CD4-positive, alpha-beta T cell treated with Interleukin-17A for 1 hour (primary cell): Measurements from ENCODE around the gene AFAP1L2.

Experiments used
- DNase-seq: peaks from one replicate; pipeline ENCODE4 v3.0.0-alpha.2; 2020

AFAP1L2 gene

DNA sequence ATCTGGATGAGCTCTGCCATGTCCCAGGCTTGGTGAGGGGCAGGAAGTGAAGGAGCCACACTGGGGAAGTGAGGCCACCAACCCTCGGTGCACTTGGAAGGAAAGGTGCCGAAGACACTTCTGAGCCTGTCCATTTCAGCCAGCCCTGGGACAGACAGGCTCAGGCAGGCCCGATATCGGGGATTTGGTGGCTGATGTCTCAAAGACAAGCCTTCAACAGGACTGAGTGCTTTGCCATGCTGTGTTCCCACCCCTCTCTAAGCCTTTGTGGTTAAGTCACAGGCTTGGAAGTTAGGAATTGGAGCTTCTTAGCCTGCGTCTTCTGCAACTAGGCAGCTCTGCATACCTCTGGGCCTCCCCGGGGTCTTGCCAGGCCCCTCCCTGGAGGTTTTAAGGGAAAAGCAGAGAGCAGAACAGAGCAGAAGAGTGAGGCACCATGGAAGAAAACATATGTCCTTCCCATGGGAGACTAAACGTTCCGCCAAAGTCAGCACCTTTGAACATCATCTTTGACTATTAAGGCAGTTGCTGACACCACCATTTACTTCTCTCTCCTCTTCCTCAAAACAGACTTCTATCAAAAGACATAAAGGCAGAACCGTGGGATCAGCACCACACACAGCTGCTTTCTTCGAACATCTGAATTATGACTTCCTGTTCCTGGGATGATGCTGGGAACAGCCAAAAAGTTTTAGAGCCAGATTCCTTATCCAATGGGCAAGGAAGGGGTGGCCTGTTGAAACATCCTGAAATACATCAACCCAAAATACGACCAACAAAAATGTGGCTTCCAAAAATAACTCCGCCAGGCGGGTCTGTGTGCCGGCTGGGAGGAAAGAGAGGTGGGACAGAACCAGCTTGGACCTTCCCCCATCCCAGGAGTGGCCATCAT, 71.8 kb downstream of the AFAP1L2 start:
- DNase-seq, result no peak

DNA sequence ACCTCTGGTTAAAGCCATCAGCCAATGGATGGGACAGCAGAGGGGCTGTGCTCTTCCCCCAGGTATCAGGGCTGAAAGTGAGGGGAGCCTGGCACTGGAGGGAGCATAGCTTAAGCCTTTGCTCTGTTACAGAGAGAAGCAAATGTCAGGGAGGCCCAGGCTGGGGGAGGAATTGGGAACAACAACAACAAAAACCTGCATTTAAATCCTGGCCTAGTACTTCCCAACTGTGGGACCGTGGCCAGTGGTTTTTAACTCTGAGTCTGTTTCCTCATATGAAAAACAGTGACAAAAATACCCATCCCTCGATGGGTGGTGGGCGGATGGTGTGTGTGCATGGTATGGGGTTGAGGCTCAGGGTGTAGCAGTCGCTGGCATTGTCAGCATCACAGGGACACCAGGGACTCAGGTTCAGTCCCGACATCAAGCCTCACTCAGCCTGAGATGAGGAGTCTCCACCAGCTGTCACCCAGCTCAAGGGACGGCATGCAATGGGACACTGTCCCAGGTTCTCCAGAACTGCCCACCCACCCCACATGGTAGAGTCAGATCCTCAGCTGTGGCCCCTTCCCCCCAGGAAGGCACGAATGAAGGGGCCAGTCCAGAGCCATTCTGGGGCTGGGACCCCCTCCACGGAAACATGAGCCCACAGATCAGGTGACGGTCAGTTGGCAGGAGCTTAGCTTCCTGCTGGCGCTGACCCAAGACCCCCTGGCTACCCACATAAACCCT, 74.5 kb downstream of the AFAP1L2 start:
- DNase-seq, result no peak

DNA sequence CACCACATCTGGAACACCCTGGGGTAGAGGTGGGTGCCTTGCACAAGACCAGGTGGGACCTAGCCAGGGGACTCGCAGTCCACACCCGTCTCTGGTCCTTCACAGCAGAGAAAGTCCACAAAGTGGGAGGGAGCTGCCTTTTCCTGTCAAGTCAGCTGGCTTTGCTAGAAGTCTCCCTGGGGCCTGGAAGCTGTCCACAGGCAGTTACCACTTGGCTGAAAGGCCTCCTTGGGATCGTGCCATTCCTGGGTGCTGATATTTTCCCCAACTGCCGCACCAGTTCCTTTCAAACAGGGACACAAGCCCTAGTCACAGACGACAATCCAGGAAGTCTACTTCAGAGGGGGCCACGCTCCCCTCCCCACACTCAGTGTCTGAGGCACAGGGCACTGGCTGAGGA, 75.4 kb downstream of the AFAP1L2 start:
- DNase-seq, result no peak

DNA sequence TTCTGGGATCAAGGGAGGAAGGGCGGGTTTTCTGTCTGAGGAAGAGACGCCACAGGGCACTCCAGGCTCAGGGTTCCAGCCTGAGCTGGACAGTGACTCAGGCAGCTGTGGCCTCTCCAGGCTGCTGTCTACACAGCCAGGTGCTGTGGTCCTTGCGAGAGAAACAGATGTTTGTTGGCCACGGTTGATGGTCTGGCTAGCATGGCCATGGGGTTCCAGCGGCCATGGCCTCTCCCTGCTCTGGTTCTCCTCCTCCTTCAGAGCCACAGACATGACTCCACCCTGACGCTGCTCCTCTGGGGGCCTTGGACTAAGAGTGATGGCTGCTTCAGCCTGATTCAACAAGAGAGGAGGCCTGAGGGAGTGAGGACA, 75.9 kb downstream of the AFAP1L2 start:
- DNase-seq, result no peak

DNA sequence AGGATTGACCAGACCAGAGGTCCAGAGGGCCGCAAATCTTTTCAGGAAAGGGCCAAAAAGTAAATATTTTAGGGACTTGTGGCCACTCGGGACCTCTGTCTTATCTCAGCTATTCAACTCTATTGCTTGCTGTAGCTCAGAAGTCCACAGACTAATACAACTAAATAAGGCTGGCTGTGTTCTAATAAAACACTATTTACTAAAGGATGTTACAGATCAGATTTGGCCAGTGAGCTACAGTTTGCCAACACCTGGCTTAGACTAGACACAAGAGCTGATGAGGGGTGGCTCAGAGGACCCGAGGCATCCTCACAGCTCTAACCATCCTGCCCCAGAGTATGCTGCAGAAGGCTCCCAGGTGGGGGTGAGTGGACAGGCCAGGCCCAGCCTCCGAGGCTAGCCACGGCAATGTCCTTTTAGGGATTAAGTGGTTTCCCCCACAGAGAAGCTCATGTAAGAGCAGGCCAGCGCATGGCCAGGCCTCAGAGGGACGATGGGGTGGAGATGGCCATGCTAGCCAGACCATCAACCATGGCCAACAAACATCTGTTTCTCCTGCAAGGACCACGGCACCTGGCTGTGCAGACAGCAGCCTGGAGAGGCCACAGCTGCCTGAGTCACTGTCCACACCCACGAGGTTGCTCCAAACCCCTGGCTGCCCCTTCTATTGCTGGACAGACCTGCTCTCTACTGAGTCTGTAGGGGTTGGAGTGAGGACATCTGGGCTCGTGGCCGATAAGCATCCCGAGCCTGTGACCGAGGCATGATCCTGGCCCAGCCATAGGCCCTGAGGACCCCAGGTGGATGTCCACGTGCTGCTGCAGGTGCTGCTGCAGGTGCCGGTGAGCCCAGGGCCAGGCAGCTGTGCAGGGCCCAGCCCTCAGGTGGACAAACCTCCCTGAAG, 76.5 kb downstream of the AFAP1L2 start:
- no peak for DNase-seq

DNA sequence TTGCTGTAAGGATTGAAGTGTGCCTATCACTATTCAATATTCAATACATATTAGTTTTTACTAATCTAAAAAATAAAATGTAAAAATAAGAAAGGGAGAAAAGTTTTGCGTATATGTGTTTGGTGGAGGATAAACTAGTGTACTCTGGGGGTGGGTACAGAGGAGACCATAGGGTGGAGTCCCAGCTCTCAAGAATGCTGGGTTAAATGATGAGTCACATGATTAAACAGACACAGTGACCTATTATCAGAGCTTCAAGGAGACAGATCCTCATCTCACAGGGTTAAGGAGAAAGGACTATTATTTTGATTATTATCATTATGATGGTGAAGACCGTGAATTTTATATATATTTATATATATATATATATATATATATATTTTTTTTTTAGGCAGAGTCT, 77.5 kb downstream of the AFAP1L2 start:
- DNase-seq, result no peak

DNA sequence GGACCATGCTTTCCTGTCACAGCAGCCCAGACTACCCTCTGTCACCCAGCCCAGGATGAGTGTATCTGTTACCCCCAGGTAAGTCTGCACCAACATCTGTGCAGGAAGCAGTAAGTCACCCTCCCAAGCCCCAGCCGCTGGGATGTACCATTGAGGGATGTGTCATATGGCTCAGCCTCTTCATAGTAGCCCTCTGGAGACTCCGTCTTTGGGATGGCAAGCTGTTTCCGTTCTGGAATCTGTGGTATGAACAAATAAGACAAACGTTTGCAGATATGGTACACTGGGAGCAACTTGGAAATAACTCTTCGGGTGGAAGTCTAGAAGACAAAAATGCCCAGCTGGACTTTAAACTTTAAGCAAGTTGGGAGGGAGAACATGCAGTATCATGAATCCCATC, 81.3 kb downstream of the AFAP1L2 start:
- no peak for DNase-seq

DNA sequence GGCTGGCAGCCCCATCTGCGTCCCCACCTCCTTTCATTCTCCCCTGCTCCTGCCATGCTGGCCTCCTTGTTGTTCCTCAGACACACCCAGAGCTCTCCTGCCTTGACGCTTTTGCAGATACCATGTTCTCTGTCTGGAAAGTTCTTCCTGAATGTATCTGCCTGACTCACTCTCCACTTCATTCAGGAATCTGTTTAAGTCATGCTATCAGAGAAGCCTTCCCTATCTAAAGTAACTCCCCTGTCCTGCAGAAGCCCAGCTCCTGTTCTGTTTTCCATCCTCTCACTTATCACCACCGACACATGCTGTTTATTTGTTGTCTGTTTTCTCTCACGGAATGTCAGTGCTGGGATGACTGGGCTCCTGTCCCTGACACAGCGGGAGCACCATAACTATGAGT, 82.0 kb downstream of the AFAP1L2 start:
- DNase-seq, result no peak

DNA sequence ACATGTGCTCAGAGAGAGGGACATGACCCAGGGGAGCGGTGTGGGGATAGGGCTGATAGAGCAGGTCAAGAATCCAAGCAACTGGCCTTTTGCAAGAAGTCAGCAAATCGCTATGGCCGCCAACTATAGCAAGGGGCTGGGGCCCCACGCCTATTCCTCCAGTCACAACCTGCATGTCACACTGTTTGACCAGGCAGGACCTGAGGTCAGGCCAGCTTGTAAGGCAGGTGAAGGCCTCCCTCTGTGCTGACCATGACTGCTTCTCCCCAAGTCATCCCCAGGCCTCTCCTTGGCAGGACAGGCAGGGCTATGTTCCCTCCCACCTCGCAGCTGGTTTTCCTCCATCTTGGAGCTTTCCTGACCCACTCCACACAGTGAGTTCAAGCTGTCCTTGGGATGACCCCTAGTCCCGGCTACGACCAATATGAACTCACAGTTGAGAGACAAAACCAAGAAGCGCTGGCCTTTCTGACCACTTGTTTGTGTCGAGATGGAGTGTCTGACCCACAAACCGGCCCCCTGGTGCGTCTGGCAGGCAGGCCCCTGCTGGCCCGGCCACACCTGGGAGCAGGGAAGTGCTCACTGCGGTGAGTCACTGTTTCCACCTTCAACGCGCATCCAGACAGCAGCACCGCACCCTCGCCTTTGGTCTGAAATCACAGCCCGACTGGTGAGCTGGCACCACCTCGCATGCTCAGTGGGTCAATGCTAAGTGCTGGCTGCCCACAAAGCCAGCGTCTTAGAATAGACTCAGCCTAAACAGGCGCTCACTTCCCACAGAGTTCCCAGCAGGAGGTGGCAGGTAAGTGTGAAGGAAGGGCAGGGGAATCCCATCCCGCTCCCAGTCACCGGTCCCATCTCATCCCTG, 83.8 kb downstream of the AFAP1L2 start:
- no peak for DNase-seq

DNA sequence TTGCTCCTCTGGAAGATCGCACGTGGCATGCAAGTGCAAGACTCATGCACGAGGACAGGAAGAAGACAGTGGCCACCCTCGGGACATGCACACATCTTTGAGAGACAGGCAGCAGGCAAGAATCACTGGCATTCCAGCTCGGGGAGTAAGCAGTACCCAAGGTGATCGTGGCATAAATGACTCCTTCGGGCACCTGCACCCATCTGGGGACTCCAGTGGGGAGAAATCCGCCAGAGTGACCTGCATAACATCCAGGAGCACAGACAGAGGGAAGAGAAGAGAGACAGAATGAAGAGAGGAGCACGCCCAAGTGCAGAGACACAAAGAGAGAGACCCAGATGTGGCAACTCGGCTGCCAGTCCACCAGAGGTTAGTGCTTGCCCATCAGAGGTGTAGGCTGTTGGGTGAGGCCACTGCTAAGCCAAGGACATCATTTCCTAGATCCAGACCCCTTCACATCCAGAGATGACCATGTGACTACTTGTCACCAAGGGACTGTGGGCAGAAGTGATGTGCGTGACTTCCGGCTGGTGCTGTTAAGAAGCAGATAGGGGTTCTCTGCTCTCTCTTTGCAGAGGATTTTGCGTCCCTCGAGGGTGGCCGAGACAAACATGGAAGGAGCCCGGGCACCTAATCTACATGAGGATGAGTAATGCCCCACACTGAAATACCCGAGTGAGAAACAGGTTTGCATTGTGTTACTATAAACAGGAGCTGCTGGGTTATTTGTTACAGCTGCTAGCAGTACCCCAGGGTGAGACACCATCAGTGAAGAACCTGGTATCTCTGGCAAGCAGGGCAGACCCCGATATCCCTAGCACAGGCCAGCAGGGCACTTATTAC, 84.7 kb downstream of the AFAP1L2 start:
- DNase-seq, result no peak

DNA sequence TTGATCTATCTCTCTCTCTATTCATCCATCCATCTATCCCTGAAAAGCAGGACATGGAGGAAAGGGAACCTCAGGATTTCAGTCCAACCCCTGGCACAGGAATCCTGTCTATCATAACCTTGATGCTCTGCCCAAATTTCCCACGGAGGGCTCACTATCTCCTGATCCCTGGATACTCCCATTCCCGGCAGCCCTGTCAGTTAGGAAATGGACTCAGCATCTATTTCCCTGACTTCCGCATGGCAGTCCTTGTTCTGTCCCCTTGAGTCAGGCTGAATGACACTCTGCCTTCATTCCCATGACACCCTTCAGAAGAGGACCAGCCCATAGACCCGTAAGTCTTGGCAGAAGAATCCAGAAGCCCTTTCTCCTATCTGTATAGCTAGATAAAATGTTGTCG, 87.6 kb downstream of the AFAP1L2 start:
- no peak for DNase-seq

DNA sequence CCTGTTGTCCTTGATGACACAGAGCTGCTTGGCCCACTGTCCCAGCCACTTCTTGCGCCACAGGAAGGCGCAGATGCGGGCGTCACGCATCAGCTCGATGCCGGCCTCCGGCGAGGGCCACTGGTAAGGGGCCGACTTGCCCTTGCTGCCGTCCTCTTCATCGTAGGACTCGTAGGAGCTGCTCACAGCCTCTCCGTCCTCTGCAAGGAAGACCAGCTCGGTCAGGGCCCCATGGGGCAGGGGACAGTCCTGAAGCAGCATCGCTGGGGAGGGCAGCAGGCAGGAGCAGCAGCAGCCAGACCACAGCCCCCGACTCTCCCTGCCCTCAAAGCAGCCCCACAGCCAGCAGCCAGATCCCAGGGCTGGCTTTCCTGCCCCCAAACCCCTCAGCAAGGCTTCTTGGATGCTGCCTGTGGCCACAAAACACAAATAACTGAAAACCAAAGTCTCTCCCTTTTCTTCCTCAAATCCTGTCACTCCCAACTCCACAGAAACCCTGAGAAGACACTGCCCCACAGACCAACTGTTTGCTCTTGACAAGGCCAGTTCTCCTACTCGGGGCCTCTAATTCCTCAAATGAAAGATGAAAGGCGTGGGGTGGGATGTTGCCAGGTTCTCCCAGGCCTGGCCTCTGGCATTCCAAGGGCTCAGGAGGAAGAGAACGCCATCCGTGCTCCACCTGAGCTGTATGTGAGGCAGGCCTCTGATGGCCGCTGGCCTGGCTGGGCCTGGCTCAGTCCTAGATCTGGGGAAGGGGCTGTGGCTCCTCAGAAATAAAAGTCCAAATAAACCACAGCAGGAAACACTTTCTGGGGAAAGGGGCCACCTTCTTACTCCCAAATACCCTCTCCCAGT, 88.5 kb downstream of the AFAP1L2 start:
- DNase-seq, result no peak

DNA sequence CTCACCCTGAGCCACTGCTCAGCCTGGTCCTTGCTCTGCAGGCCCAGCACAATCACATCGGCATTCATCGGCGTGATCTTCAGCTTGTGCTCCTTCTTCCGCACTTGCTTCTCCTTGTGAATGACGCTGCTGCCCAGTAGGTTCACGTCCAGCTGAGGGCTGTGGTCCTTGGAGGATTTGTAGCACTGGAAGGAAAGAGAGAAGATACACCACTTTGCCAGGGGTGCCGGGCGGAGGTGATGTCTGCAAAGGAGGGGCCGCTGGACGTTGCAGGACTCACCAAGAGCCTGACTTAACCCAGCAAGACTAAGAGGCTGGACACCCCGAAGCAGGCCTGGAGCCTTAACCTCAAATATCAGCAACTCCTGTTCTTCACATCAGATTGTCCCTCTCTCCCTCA, 90.4 kb downstream of the AFAP1L2 start:
- no peak for DNase-seq

DNA sequence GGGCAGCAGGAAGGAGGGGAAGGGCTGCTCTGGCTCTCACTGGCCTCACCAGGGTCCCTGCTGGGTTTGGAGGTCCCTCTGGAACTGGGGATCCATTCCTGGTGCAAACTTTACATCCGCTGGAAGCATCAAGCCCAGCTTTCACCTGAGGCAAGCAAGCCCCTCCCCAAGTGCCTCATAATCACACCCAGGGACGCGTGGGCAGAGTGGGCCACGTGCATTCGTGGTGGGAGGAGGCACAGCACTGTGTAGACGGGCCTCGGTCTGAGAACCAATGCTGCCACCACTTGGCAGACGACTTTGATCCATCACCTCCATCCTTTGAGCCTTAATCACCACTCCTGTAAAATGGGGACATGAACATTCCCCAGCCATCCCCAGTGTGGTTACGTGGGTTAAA, 91.2 kb downstream of the AFAP1L2 start:
- DNase-seq, result no peak

DNA sequence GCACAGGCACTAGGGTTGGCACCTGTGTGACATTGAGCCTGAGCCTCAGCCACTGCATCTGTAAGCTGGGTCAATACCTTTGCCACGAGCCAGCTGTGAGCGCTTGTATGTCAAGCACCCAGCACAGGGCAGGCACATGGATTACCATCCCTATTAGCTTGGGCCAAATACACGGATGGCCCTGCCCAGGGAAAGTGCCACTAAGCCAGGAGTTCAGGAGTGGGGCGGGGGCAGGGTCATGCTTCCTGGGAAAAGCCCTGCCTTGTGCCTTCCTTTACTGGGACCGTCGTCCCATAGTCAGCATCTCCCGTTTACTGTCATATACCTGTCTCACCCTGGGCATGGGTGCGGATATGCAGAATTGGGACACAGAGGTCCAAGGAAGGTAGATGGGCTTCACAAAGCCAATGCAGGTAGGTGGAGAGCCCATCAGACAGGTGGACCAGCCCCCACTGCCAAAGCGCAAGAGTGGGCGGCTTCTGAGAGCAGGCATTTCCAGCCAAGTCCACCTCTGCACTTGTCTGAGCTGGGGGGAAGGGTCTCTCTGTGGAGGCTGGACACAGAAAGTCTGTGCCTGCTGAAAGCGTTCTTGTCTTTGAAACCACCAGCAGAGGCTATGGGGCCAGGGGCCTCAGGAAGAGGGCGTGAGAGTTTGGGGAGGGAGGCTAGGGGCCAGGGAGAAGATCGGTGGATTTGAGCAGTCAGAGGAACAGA, 92.6 kb downstream of the AFAP1L2 start:
- no peak for DNase-seq

DNA sequence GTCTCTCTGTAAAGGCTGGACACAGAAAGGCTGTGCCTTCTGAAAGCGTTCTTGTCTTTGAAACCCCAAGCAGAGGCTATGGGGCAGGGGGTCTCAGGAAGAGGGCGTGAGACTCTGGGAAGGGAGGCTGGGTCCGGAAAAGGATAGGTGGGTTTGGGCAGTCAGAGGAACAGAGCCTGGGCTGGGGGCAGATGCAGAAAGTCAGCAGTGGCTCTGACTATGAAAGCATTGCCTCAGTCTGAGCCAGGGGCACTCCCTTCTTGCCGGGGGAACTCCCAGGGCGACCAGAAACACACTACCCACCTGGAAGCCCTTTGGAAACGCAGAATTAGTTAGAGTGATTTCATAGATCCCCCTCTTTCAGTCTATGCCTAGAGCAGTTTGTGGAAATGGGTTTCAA, 93.3 kb downstream of the AFAP1L2 start:
- DNase-seq, result no peak

DNA sequence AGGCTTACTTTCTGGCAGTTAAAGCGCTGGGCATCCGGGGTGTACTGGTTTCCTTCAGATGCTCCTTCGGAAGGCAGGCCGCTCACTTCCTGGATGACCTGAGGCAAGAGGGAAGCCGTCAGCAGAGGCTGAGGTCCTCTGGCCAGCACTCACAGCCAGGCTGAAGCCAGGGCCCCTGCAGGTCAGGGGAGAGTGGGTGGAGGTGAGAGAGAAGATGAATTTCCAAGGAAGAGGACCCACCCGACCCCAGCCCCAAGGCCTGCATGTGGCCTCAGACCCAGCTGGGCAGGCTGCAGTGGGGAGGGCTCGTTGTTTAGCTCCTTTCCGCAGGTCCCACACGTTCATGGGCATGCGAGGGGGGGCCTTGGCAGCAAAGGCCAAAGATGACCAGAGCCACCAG, 94.0 kb downstream of the AFAP1L2 start:
- DNase-seq, result no peak

DNA sequence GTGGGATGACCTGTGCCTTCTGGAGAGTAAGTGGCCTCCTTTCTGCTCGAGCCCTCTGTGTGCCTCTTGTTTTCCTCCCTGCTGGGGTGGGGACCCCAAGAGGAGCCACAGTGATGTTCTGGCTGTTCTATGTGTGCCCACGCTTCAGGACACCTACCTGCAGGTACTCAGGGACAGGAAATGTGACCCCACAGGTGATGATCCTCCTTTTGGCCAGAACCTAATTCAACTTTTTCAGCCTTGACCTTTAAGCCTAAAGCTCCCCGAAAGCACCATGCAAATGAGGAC, 95.0 kb downstream of the AFAP1L2 start:
- DNase-seq, result no peak

DNA sequence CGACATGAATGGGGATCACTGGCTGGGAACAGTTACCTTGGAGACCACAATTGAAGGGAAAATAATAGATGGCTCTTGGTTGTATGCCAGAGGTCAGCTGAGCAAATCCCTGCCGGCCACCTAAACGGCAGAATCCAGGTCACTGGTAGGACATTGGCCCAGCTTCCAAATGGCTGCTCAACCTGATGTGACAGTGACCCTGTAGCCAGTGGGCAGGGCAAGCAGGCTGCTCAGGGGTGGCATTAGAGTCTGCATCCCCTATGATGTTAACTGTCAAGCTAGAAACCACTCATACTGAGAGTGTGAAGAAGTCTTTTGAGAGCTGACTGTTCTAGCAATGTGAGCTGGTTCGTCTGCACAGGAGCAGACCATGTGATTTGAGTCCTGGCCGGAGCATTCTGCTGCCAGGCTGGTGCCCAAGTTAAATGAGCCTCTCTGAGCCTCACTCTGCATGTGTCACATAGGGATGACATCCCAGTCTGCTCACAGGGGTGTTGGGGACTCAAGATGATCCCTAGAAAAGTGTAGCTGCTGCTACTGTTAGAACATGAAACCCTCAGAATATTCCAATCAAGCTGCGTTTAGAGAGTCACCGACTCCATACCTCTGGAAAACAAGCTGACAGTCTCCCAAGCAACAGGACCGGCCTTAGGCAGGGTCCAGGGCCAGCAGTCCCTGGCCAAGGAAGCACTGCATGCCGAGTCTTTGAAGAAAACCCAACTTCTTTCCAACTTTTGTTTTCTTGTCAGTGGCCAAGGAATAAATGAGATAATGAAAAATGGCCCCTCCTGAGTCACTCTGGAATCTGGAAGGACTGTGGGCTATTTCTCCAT, 95.6 kb downstream of the AFAP1L2 start:
- no peak for DNase-seq
